ENCODE results near the gene RNF212B. TPM values are rescaled to one million over a fixed set of nuclear protein-coding genes. Genes with fewer than 3 reads are reported as not detected.
A peak's percentile ranks its signal among the peaks of the same experiment; 100 is the strongest.

RNF212B gene
- total and polyA plus RNA-seq, 2 of the 13 experiments (the other 11 are each of a cell fraction or from before 2014, with no cell fraction given), result 0.05 TPM; not detected in 1

GRCh38 chr14:23321572-23322547 is 84.1 kb downstream of the RNF212B start (continued):
- TF ChIP-seq ZSCAN9 (CRISPR knock-in tag; IDR thresholded peaks at IDR 0.05; ENCODE audit: borderline replicate concordance) (peak; percentile 31; the same call in 1 of the 2 replicates), SP1 (IDR thresholded peaks at IDR 0.05) (no peak), SP1 (CRISPR knock-in tag; IDR thresholded peaks at IDR 0.05) (peak; percentile 15; the same call in 1 of the 2 replicates), POLR2A (IDR thresholded peaks at IDR 0.05; ENCODE audit: insufficient read depth in 1 of 2, low read depth in 2 of 2, low read length in 2 of 2) (peak in 1 of 2 experiments; percentile 95; a peak in 2 of 4 replicates), AGO2 (optimal IDR thresholded peaks at IDR 0.05; ENCODE audit: low read depth, low read length) (peak; percentile 93), ZNF644 (CRISPR knock-in tag; IDR thresholded peaks at IDR 0.05; ENCODE audit: low read depth) (peak; percentile 16; the same call in 1 of the 2 replicates), GTF3A (CRISPR knock-in tag; conservative IDR thresholded peaks at IDR 0.05) (no peak), NPAS2 (CRISPR knock-in tag; IDR thresholded peaks at IDR 0.05; ENCODE audit: borderline replicate concordance) (no peak), KIAA2018 (CRISPR knock-in tag; IDR thresholded peaks at IDR 0.05; ENCODE audit: borderline replicate concordance) (no peak), EP300 (IDR thresholded peaks at IDR 0.05; ENCODE audit: low read depth in 2 of 2, low read length in 2 of 2) (no peak), EP300 (CRISPR knock-in tag; IDR thresholded peaks at IDR 0.05; ENCODE audit: borderline replicate concordance) (no peak), ZFP41 (CRISPR knock-in tag; IDR thresholded peaks at IDR 0.05; ENCODE audit: borderline replicate concordance) (no peak; the same call in 1 of the 2 replicates), ZNF747 (CRISPR knock-in tag; IDR thresholded peaks at IDR 0.05; ENCODE audit: borderline replicate concordance) (no peak; the same call in 1 of the 2 replicates), SMAD1 (CRISPR knock-in tag; IDR thresholded peaks at IDR 0.05; ENCODE audit: borderline replicate concordance, low read depth) (peak; percentile 79; the same call in 1 of the 2 replicates), ZMYM3 (CRISPR knock-in tag; IDR thresholded peaks at IDR 0.05) (peak; percentile 48)
- TF ChIP-seq, protein P1, sequence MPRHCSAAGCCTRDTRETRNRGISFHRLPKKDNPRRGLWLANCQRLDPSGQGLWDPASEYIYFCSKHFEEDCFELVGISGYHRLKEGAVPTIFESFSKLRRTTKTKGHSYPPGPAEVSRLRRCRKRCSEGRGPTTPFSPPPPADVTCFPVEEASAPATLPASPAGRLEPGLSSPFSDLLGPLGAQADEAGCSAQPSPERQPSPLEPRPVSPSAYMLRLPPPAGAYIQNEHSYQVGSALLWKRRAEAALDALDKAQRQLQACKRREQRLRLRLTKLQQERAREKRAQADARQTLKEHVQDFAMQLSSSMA (CRISPR knock-in tag; IDR thresholded peaks at IDR 0.05), result no peak
- TF ChIP-seq, protein P2, sequence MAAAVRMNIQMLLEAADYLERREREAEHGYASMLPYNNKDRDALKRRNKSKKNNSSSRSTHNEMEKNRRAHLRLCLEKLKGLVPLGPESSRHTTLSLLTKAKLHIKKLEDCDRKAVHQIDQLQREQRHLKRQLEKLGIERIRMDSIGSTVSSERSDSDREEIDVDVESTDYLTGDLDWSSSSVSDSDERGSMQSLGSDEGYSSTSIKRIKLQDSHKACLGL (CRISPR knock-in tag; IDR thresholded peaks at IDR 0.05), result no peak
- TF ChIP-seq, protein P3, sequence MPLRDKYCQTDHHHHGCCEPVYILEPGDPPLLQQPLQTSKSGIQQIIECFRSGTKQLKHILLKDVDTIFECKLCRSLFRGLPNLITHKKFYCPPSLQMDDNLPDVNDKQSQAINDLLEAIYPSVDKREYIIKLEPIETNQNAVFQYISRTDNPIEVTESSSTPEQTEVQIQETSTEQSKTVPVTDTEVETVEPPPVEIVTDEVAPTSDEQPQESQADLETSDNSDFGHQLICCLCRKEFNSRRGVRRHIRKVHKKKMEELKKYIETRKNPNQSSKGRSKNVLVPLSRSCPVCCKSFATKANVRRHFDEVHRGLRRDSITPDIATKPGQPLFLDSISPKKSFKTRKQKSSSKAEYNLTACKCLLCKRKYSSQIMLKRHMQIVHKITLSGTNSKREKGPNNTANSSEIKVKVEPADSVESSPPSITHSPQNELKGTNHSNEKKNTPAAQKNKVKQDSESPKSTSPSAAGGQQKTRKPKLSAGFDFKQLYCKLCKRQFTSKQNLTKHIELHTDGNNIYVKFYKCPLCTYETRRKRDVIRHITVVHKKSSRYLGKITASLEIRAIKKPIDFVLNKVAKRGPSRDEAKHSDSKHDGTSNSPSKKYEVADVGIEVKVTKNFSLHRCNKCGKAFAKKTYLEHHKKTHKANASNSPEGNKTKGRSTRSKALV (CRISPR knock-in tag; IDR thresholded peaks at IDR 0.05), result peak; percentile 67

Data from HepG2 (cell line).